Mammary epithelial cell (primary cell): Measurements from ENCODE around the gene ULK3.

Experiments used
- CTCF ChIP-seq, 2 donors: IDR thresholded peaks in 1 of 2; conservative IDR thresholded peaks in 1 of 2; 2 replicates each; pipeline ENCODE4 v1.5.1; 2011 to 2012; ENCODE audit warnings: inconsistent platforms in 2 of 2, low read length in 2 of 2, mild to moderate bottlenecking in 2 of 2, control low read depth in 1 of 2, low read depth in 1 of 2; ENCODE audit not compliant: insufficient read depth in 1 of 2; ENCODE audit errors: extremely low read depth in 1 of 2
- EZH2 ChIP-seq: IDR thresholded peaks from 2 replicates; pipeline ENCODE4 v1.6.1; 2012; ENCODE audit warnings: low read length, inconsistent platforms, borderline replicate concordance

GRCh38 chr15:74812533-74812932 lies 30.4 kb downstream of the ULK3 start, which contains the start of gene LMAN1L:
- TF ChIP-seq EZH2: no peak
- TF ChIP-seq CTCF (conservative IDR thresholded peaks at IDR 0.05 in 1 of 2, IDR thresholded peaks at IDR 0.05 in 1 of 2; ENCODE audit: extremely low read depth in 1 of 2, insufficient read depth in 1 of 2, low read depth in 1 of 2, low read length in 2 of 2): no peak
